ENCODE data around the gene TCHHL1. TPM values are rescaled to one million over a fixed set of nuclear protein-coding genes. Genes with fewer than 3 reads are reported as not detected.

Gene TCHHL1
- total RNA-seq: not detected in 2 replicates
- long read RNA-seq: 0 reads

GRCh38 chr1:152089014-152089674 lies at the start of gene TCHHL1:
TSS of gene TCHHL1 (minus strand) at chr1:152089064. CDS start at chr1:152088143, 921 bp downstream.
- H3K9me3 Mint-ChIP-seq: peaks cover 7% of the 10 kb centered on the region

GRCh38 chr1:152137215-152137614 lies 48.4 kb upstream of the TCHHL1 start:
- H3K4me3 Mint-ChIP-seq: no peak overlapping the region
- no peaks in the 10 kb centered on the region for H3K4me1 Mint-ChIP-seq
- H3K9me3 Mint-ChIP-seq: peaks cover 8% of the 10 kb centered on the region
- TF ChIP-seq CTCF (conservative IDR thresholded peaks at IDR 0.05): no peak
- no peak for DNase-seq (ENCODE audit: low read depth, low spot score)
- no peak overlapping the region for H3K27ac Mint-ChIP-seq (ENCODE audit: unreplicated experiment)
- no peaks in the 10 kb centered on the region for H3K27me3 Mint-ChIP-seq (ENCODE audit: low read depth)
- H3K36me3 Mint-ChIP-seq (ENCODE audit: low read depth): no peaks in the 10 kb centered on the region

More at GRCh38 chr1:152089014-152089674, at the start of gene TCHHL1:
- H3K27ac Mint-ChIP-seq (ENCODE audit: unreplicated experiment): no peak within 1 kb of the TSS
- no peaks in the 10 kb centered on the region for H3K4me1 Mint-ChIP-seq
- no peak for DNase-seq (ENCODE audit: low read depth, low spot score)
- H3K27me3 Mint-ChIP-seq (ENCODE audit: low read depth): peaks cover 2% of the 10 kb centered on the region
- no peak for TF ChIP-seq CTCF (conservative IDR thresholded peaks at IDR 0.05)
- no peaks in the 10 kb centered on the region for H3K36me3 Mint-ChIP-seq (ENCODE audit: low read depth)
- H3K4me3 Mint-ChIP-seq: no peak within 1 kb of the TSS

GRCh38 chr1:152130186-152130585 lies 41.3 kb upstream of the TCHHL1 start:
- no peaks in the 10 kb centered on the region for H3K36me3 Mint-ChIP-seq (ENCODE audit: low read depth)
- no peak for TF ChIP-seq CTCF (conservative IDR thresholded peaks at IDR 0.05)
- no peaks in the 10 kb centered on the region for H3K4me1 Mint-ChIP-seq
- H3K4me3 Mint-ChIP-seq: no peak overlapping the region
- no peak for DNase-seq (ENCODE audit: low read depth, low spot score)
- no peak overlapping the region for H3K27ac Mint-ChIP-seq (ENCODE audit: unreplicated experiment)
- peaks cover 3% of the 10 kb centered on the region for H3K27me3 Mint-ChIP-seq (ENCODE audit: low read depth)
- peaks cover 14% of the 10 kb centered on the region for H3K9me3 Mint-ChIP-seq

- no peak for DNase-seq (ENCODE audit: low read depth, low spot score)
- Mint-ChIP-seq H3K36me3 (ENCODE audit: low read depth) (no peaks in the 10 kb centered on the region), H3K9me3 (peaks cover 14% of the 10 kb centered on the region), H3K4me3 (no peak overlapping the region), H3K4me1 (no peaks in the 10 kb centered on the region), H3K27ac (ENCODE audit: unreplicated experiment) (no peak overlapping the region), H3K27me3 (ENCODE audit: low read depth) (peaks cover 3% of the 10 kb centered on the region)
- no peak for TF ChIP-seq CTCF (conservative IDR thresholded peaks at IDR 0.05)
Measured at GRCh38 chr1:152127673-152128072, 38.8 kb upstream of the TCHHL1 start.

GRCh38 chr1:152125834-152126443 lies 37.1 kb upstream of the TCHHL1 start:
- Mint-ChIP-seq H3K9me3 (peaks cover 14% of the 10 kb centered on the region), H3K27me3 (ENCODE audit: low read depth) (peaks cover 3% of the 10 kb centered on the region), H3K27ac (ENCODE audit: unreplicated experiment) (no peak overlapping the region), H3K36me3 (ENCODE audit: low read depth) (no peaks in the 10 kb centered on the region), H3K4me1 (no peaks in the 10 kb centered on the region), H3K4me3 (no peak overlapping the region)
- DNase-seq (ENCODE audit: low read depth, low spot score): no peak
- TF ChIP-seq CTCF (conservative IDR thresholded peaks at IDR 0.05): no peak
